Activated CD4-positive, alpha-beta memory T cell treated with anti-CD3 and anti-CD28 coated beads for 36 hours (primary cell): ENCODE data around the gene SRP14. TPM values are rescaled to one million over a fixed set of nuclear protein-coding genes. Genes with fewer than 3 reads are reported as not detected.
A peak's percentile ranks its signal among the peaks of the same experiment; 100 is the strongest.

Source experiments
- CTCF ChIA-PET: fragments of 350-600 bp; sonication (Branson Sonifier 250); formaldehyde crosslinking; loops from one replicate; lab custom pipeline; 2021; ENCODE audit warnings: antibody characterized with exemption, inconsistent platforms; lab: Charles Lee
- POLR2A ChIA-PET: fragments of 350-600 bp; sonication (Branson Sonifier 250); formaldehyde crosslinking; loops from one replicate; lab custom pipeline; 2021; ENCODE audit warnings: antibody characterized with exemption; lab: Charles Lee
- DNase-seq: peaks from one replicate; pipeline ENCODE4 v3.0.0-alpha.2; 2020
- H3K27ac Mint-ChIP-seq: one replicate; pipeline ENCODE4 v1.8.0; 2021; ENCODE audit warnings: mixed read lengths
- H3K27me3 Mint-ChIP-seq: one replicate; pipeline ENCODE4 v1.8.0; 2021; ENCODE audit warnings: mixed read lengths
- H3K36me3 Mint-ChIP-seq: one replicate; pipeline ENCODE4 v1.8.0; 2021; ENCODE audit warnings: mixed read lengths
- H3K4me1 Mint-ChIP-seq: one replicate; pipeline ENCODE4 v1.8.0; 2021; ENCODE audit warnings: low read depth, mixed read lengths
- H3K4me3 Mint-ChIP-seq: one replicate; pipeline ENCODE4 v1.8.0; 2021; ENCODE audit warnings: mild to moderate bottlenecking, mixed read lengths
- H3K9me3 Mint-ChIP-seq: one replicate; pipeline ENCODE4 v1.8.0; 2021; ENCODE audit warnings: mixed read lengths
- intact Hi-C: fragments of 100-400 bp; cut with micrococcal nuclease; formaldehyde crosslinking; loops from one replicate; pipeline ENCODE4 v1.15.1; 2023
- total RNA-seq, 2 experiments: library from RNA; stranded (reverse); gene quantifications; one replicate each; pipeline ENCODE4 v1.2.3, GENCODE V29; 2021

SRP14 gene
- total RNA-seq, 2 experiments from 2014 or later: 168 to 170 TPM

- H3K36me3 Mint-ChIP-seq: no peaks in the 10 kb centered on the region
- H3K9me3 Mint-ChIP-seq: no peaks in the 10 kb centered on the region
- no peak for DNase-seq
- CTCF ChIA-PET: interaction anchor here (0.7 to 3.3 kb wide), 3 partner anchors 19 to 43 kb away, joined by 3 to 12 read pairs (median 5); no protein-coding TSS in a partner anchor
- peaks cover 17% of the 10 kb centered on the region for H3K4me1 Mint-ChIP-seq
- H3K27me3 Mint-ChIP-seq: no peaks in the 10 kb centered on the region
- H3K4me3 Mint-ChIP-seq: no peak overlapping the region
- POLR2A ChIA-PET: interaction anchor here (1.0 to 1.1 kb wide), 2 partner anchors 18 to 43 kb away, joined by 3 read pairs; no protein-coding TSS in a partner anchor
- intact Hi-C loops: loop anchor here (1.0 kb wide), 1 partner anchor 17 kb away; no protein-coding TSS in a partner anchor
- peak overlapping the region; percentile 19 for H3K27ac Mint-ChIP-seq
These were observed 25.4 kb upstream of the SRP14 start for GRCh38 chr15:40064231-40064894.

DNA sequence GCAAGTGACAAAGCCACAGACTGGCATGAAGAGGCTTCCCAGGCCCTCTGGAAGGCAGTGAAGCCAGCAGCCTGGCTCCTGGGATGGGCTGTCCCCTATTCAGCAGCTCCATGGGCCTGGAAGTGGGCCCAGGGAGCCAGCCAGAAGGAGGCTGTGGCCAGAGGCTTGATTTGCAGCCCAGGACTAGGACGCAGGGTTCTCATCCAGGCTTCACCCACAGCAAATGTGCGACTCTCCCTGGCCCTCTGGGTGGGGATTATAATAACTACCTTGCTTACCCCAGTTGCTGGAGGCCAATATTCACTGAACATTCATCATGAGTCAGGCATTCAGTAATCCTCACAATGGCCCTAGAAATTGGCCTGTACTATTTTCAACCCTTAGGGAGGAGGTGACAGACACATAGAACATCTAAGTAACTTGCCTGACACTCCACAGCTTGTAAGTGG lies 24.6 kb upstream of the SRP14 start:
- Mint-ChIP-seq H3K27ac (no peak overlapping the region), H3K27me3 (no peaks in the 10 kb centered on the region), H3K4me3 (no peak overlapping the region), H3K36me3 (no peaks in the 10 kb centered on the region), H3K9me3 (no peaks in the 10 kb centered on the region), H3K4me1 (peaks cover 20% of the 10 kb centered on the region)
- CTCF ChIA-PET: interaction anchor here (0.7 to 3.3 kb wide), 3 partner anchors 10 to 42 kb away, joined by 3 to 12 read pairs (median 5); no protein-coding TSS in a partner anchor
- POLR2A ChIA-PET: interaction anchor here (0.9 kb wide), 1 partner anchor 14 kb away, joined by 3 read pairs; no protein-coding TSS in a partner anchor
- DNase-seq: no peak
- intact Hi-C loops: loop anchor here (1.0 kb wide), 1 partner anchor 16 kb away; no protein-coding TSS in a partner anchor

DNA sequence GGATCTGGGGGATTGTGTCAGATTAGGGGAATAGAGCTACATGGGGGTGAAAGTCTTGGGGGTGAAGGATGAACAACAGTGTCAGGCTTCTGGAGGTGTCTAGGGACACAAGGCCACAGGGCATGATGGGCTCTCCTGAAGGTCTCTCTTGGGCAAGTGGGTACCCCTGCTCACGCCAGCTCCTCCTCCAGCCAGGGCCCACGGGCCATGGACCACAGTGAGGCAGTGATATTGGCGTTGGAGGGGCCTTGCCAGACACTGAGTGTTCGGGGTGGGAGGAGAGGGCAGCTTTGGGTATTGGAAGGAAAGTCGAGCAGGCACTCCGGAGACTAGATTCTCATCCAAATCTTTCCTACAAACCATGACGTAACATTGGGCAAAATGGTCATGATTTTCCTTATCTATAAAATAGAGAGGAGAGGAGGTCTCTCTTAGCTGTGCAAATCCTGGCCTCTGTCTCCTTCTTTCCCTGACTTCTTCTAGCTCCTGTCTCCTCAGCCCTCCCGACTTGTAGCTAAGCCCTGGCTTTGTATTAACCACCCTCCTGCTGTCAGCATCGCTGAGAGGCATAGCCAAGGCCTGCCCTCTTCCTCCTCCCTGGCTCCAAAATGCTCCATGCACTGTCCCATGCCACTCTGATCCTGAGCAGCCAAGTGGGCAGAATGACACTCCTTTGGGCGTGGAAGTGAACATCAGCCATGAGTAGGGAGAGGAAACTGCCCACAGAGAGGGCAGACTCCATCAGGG lies 24.0 kb upstream of the SRP14 start:
- Mint-ChIP-seq H3K4me1 (peaks cover 26% of the 10 kb centered on the region), H3K27me3 (no peaks in the 10 kb centered on the region), H3K4me3 (no peak overlapping the region), H3K36me3 (no peaks in the 10 kb centered on the region), H3K9me3 (no peaks in the 10 kb centered on the region), H3K27ac (no peak overlapping the region)
- intact Hi-C loops: no loop called here
- CTCF ChIA-PET: interaction anchor here (1.0 to 3.3 kb wide), 3 partner anchors 9 to 44 kb away, joined by 3 to 12 read pairs (median 3); no protein-coding TSS in a partner anchor
- DNase-seq: no peak
- POLR2A ChIA-PET: interaction anchor here (0.9 kb wide), 1 partner anchor 14 kb away, joined by 3 read pairs; no protein-coding TSS in a partner anchor

DNA sequence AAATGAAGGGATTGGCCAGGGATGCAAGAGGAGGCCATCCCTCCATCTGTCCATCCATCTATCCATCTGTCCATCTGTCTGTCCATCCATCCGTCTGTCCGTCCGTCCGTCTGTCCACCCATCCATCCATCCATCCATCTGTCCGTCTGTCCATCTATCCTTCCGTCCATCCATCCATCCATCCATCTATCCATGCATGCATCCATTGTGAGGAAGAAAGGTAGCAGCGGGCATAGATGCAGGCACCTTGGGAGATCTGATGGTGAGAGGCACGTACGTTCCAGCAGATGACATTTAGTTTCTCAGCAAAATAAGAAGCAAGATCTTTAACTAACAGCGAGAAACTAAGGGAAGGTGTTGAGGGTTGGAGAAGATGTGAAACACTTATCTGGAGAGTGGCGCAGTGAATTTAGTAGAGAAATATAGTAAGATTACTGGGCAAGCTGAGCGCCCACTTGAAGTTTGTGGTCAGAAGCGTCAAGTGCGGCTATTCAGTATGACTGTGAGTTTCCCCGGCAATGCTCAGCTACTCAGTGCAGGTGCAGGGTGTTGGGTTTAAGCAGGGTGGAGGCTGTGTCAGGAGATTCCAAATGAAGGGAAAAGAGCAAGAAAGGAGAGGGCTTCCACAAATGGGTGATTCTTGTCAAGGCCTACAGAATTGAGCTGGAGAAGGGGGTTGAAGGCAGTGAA lies 22.4 kb upstream of the SRP14 start:
- peaks cover 28% of the 10 kb centered on the region for H3K4me1 Mint-ChIP-seq
- ChIA-PET CTCF (interaction anchor here (3.3 kb wide), 1 partner anchor 44 kb away, joined by 12 read pairs; no protein-coding TSS in a partner anchor), POLR2A (interaction anchor here (1.1 kb wide), 1 partner anchor 14 kb away, joined by 3 read pairs; no protein-coding TSS in a partner anchor)
- no peaks in the 10 kb centered on the region for H3K36me3 Mint-ChIP-seq
- no peaks in the 10 kb centered on the region for H3K27me3 Mint-ChIP-seq
- H3K4me3 Mint-ChIP-seq: no peak overlapping the region
- no peaks in the 10 kb centered on the region for H3K9me3 Mint-ChIP-seq
- peak; percentile 73 for DNase-seq
- intact Hi-C loops: no loop called here
- H3K27ac Mint-ChIP-seq: no peak overlapping the region

DNA sequence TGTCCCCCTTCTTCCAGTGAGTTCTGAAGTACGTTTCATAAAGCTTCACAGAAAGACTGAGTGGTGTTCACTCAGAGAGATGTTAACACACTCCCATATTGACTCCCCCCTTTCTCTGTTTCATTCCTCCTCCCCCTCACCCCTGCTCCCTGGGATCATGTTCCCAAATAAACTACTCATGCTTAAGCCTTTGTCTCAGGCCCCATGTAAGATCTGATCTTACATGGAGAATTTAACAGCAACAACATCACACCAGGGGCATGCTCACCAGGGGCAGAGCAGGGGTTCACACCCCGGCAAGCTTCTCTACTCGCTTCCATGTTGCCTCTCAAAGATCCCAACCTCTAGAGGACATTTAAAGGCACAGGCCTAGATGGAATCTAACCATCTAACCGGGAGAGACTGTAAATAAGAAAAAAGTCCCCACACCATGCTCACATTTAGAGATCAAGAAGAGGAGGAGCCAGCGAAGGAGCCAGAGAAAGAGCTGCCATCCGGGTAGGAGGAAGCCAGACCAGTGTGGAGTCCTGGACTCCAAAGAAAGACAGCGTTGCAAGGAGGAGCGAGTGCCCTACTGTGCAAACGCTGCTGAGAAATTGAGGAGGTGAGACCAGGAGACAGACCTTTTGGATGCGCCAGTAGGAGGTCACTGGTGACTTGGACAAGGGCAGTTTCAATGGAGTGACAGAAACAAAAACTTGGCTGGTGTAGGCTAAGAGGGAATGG lies 21.4 kb upstream of the SRP14 start:
- Mint-ChIP-seq H3K4me1 (peaks cover 31% of the 10 kb centered on the region), H3K27me3 (no peaks in the 10 kb centered on the region), H3K4me3 (no peak overlapping the region), H3K9me3 (no peaks in the 10 kb centered on the region), H3K36me3 (no peaks in the 10 kb centered on the region), H3K27ac (no peak overlapping the region)
- CTCF ChIA-PET: interaction anchor here (0.6 to 1.7 kb wide), 2 partner anchors 44 to 214 kb away, joined by 3 to 4 read pairs; no protein-coding TSS in a partner anchor
- intact Hi-C loops: no loop called here
- POLR2A ChIA-PET: no interaction called here
- no peak for DNase-seq

DNA sequence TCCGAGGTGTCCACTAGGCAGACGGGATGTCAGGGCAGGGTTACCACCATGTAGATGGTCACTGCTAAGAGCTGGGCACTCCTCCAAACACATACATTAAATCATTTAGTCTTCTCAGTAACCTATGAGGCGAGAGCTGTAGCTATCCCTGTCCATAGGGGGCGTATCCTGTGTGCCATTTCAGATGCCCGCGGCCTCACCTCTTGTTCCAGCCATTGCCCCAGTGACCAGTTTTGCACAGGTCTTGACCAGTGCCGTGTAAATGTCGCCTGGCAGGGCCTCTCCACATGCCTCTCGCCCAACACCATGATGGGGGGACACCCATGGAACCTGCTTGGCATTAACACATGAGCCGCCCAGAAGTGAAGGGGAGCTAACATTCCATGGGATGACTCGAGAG lies 20.8 kb upstream of the SRP14 start:
- no peak overlapping the region for H3K4me3 Mint-ChIP-seq
- DNase-seq: no peak
- peaks cover 34% of the 10 kb centered on the region for H3K4me1 Mint-ChIP-seq
- H3K27ac Mint-ChIP-seq: no peak overlapping the region
- ChIA-PET CTCF (interaction anchor here (0.6 to 1.7 kb wide), 4 partner anchors 11 to 215 kb away, joined by 3 to 4 read pairs (median 3); no protein-coding TSS in a partner anchor), POLR2A (no interaction called here)
- no peaks in the 10 kb centered on the region for H3K27me3 Mint-ChIP-seq
- H3K36me3 Mint-ChIP-seq: no peaks in the 10 kb centered on the region
- no peaks in the 10 kb centered on the region for H3K9me3 Mint-ChIP-seq
- intact Hi-C loops: no loop called here

GRCh38 chr15:40058476-40059140 lies 19.6 kb upstream of the SRP14 start:
- POLR2A ChIA-PET: interaction anchor here (0.6 to 1.1 kb wide), 2 partner anchors 8 to 40 kb away, joined by 3 read pairs; no protein-coding TSS in a partner anchor
- H3K4me1 Mint-ChIP-seq: peaks cover 31% of the 10 kb centered on the region
- intact Hi-C loops: no loop called here
- H3K27ac Mint-ChIP-seq: no peak overlapping the region
- no peaks in the 10 kb centered on the region for H3K9me3 Mint-ChIP-seq
- no peak overlapping the region for H3K4me3 Mint-ChIP-seq
- peaks cover 1% of the 10 kb centered on the region for H3K36me3 Mint-ChIP-seq
- DNase-seq: peak; percentile 42
- no peaks in the 10 kb centered on the region for H3K27me3 Mint-ChIP-seq
- CTCF ChIA-PET: interaction anchor here (0.6 to 1.7 kb wide), 5 partner anchors 10 to 279 kb away, joined by 3 to 4 read pairs (median 3); partner anchors contain the start of gene SRP14

GRCh38 chr15:40055576-40056293 lies 16.8 kb upstream of the SRP14 start:
- no peaks in the 10 kb centered on the region for H3K9me3 Mint-ChIP-seq
- H3K36me3 Mint-ChIP-seq: peaks cover 1% of the 10 kb centered on the region
- H3K4me1 Mint-ChIP-seq: peaks cover 31% of the 10 kb centered on the region
- CTCF ChIA-PET: interaction anchor here (1.0 to 2.3 kb wide), 3 partner anchors 10 to 50 kb away, joined by 3 to 5 read pairs (median 4); no protein-coding TSS in a partner anchor
- H3K27me3 Mint-ChIP-seq: no peaks in the 10 kb centered on the region
- no peak overlapping the region for H3K4me3 Mint-ChIP-seq
- POLR2A ChIA-PET: no interaction called here
- intact Hi-C loops: no loop called here
- DNase-seq: no peak
- no peak overlapping the region for H3K27ac Mint-ChIP-seq

GRCh38 chr15:40054855-40055575 lies 16.0 kb upstream of the SRP14 start:
- Mint-ChIP-seq H3K27me3 (no peaks in the 10 kb centered on the region), H3K4me1 (peaks cover 34% of the 10 kb centered on the region), H3K9me3 (no peaks in the 10 kb centered on the region), H3K4me3 (no peak overlapping the region), H3K27ac (peak overlapping the region; percentile 52), H3K36me3 (peaks cover 1% of the 10 kb centered on the region)
- intact Hi-C loops: no loop called here
- ChIA-PET CTCF (interaction anchor here (0.7 to 2.3 kb wide), 5 partner anchors 9 to 267 kb away, joined by 3 to 5 read pairs (median 4); no protein-coding TSS in a partner anchor), POLR2A (no interaction called here)
- DNase-seq: peak; percentile 45

DNA sequence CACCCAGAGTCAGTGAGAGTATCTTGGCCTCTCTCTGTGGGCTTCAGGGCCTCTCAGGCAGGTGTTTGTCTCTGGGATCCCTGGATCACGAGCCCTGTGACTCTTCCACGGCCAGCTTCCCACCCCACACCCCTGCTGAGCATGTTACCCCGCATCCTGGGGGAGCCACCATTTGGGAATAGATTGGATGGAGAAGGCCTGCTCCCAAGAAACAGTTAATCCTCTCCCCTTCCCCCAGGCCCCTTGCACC lies 15.5 kb upstream of the SRP14 start:
- Mint-ChIP-seq H3K36me3 (peaks cover 1% of the 10 kb centered on the region), H3K27me3 (no peaks in the 10 kb centered on the region), H3K9me3 (no peaks in the 10 kb centered on the region), H3K27ac (peak overlapping the region; percentile 52), H3K4me1 (peaks cover 38% of the 10 kb centered on the region), H3K4me3 (no peak overlapping the region)
- intact Hi-C loops: no loop called here
- DNase-seq: no peak
- ChIA-PET POLR2A (no interaction called here), CTCF (interaction anchor here (0.7 to 2.3 kb wide), 5 partner anchors 9 to 267 kb away, joined by 3 to 5 read pairs (median 4); no protein-coding TSS in a partner anchor)
